ENCODE data around the gene QRSL1. TPM values are rescaled to one million over a fixed set of nuclear protein-coding genes. Genes with fewer than 3 reads are reported as not detected.

The QRSL1 gene
- total and polyA plus RNA-seq, 12 donors: 4.8 to 23.0 (median 11.0) TPM

- TF ChIP-seq CTCF (IDR thresholded peaks at IDR 0.05): no peak
- TF ChIP-seq POLR2A (IDR thresholded peaks at IDR 0.05): no peak
- no peaks in the 10 kb centered on the region for H3K27me3 ChIP-seq
- peaks cover 0 to 5% of the 10 kb centered on the region in 2 donors for H3K36me3 ChIP-seq (replicated peaks in 1 of 2)
- no peak overlapping the region for H3K27ac ChIP-seq
- intact Hi-C loops (cut with DNase I): no loop called here
- 86 to 89% (median 86%) methylated on average over 1 of the region's 1 CpG for WGBS, 4 donors
- no peaks in the 10 kb centered on the region for H3K9me3 ChIP-seq (replicated peaks in 1 of 3)
- DNase-seq: no peak
- H3K4me3 ChIP-seq: no peak overlapping the region
- H3K4me1 ChIP-seq (replicated peaks in 1 of 2): no peaks in the 10 kb centered on the region
Observed at GRCh38 chr6:106614166-106614565, 15.2 kb upstream of the QRSL1 start.

- TF ChIP-seq POLR2A (IDR thresholded peaks at IDR 0.05) (no peak), CTCF (IDR thresholded peaks at IDR 0.05) (no peak)
- Histone ChIP-seq H3K9me3 (replicated peaks in 1 of 3) (no peaks in the 10 kb centered on the region), H3K4me3 (no peak overlapping the region), H3K36me3 (replicated peaks in 1 of 2) (peaks cover 0 to 5% of the 10 kb centered on the region in 2 donors), H3K27me3 (no peaks in the 10 kb centered on the region), H3K4me1 (replicated peaks in 1 of 2) (no peaks in the 10 kb centered on the region), H3K27ac (no peak overlapping the region)
- intact Hi-C loops (cut with DNase I): no loop called here
- DNase-seq: no peak
- 82 to 92% (median 86%) methylated on average over 3 of the region's 3 CpGs for WGBS, 4 donors
Observed at GRCh38 chr6:106614592-106615257, 14.7 kb upstream of the QRSL1 start.

DNA sequence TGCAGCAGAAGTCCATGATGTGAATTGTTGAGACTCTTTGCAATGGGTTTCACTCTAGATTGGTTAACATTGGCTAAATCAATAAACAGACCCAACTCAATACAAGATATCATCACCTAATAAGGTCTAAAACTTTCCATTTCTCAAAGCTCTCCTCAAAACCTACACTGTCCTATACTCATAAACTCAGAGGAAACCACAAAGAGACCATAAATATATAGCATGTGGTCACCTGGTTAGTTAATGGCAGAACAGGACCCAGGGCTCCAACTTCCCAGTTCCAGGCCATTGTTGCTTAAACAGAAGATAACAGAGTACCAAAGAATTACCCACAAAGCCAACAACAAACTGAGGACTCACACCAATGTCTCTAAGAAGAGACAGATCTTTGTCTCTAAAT lies 12.1 kb upstream of the QRSL1 start:
- no peak for DNase-seq
- Histone ChIP-seq H3K4me1 (replicated peaks in 1 of 2) (no peaks in the 10 kb centered on the region), H3K9me3 (replicated peaks in 1 of 3) (no peaks in the 10 kb centered on the region), H3K36me3 (replicated peaks in 1 of 2) (peaks cover 0 to 5% of the 10 kb centered on the region in 2 donors), H3K27ac (no peak overlapping the region), H3K27me3 (no peaks in the 10 kb centered on the region), H3K4me3 (no peak overlapping the region)
- intact Hi-C loops (cut with DNase I): no loop called here
- TF ChIP-seq POLR2A (IDR thresholded peaks at IDR 0.05): no peak
- TF ChIP-seq CTCF (IDR thresholded peaks at IDR 0.05): no peak

GRCh38 chr6:106617857-106618256 lies 11.5 kb upstream of the QRSL1 start:
- no peaks in the 10 kb centered on the region for H3K27me3 ChIP-seq
- H3K4me3 ChIP-seq: no peak overlapping the region
- intact Hi-C loops (cut with DNase I): no loop called here
- no peak for DNase-seq
- H3K9me3 ChIP-seq (replicated peaks in 1 of 3): no peaks in the 10 kb centered on the region
- peaks cover 0 to 5% of the 10 kb centered on the region in 2 donors for H3K36me3 ChIP-seq (replicated peaks in 1 of 2)
- H3K27ac ChIP-seq: no peak overlapping the region
- TF ChIP-seq CTCF (IDR thresholded peaks at IDR 0.05): no peak
- TF ChIP-seq POLR2A (IDR thresholded peaks at IDR 0.05): no peak
- no peaks in the 10 kb centered on the region for H3K4me1 ChIP-seq (replicated peaks in 1 of 2)
- 89 to 98% (median 92%) methylated on average over 1 of the region's 1 CpG for WGBS, 4 donors
